Activated CD8-positive, alpha-beta memory T cell treated with anti-CD3 and anti-CD28 coated beads for 36 hours (primary cell): ENCODE data around the gene C4orf36. TPM values are rescaled to one million over a fixed set of nuclear protein-coding genes. Genes with fewer than 3 reads are reported as not detected.

ENCODE experiments used
- CTCF ChIA-PET: fragments of 350-600 bp; sonication (Branson Sonifier 250); formaldehyde crosslinking; loops from one replicate; lab custom pipeline; 2021; ENCODE audit warnings: antibody characterized with exemption; lab: Charles Lee
- POLR2A ChIA-PET: fragments of 350-600 bp; sonication (Branson Sonifier 250); formaldehyde crosslinking; loops from one replicate; lab custom pipeline; 2021; ENCODE audit warnings: antibody characterized with exemption; lab: Charles Lee
- total RNA-seq, 2 experiments: library from RNA; stranded (reverse); gene quantifications; one replicate each; pipeline ENCODE4 v1.2.3, GENCODE V29; 2021

Gene C4orf36
- total RNA-seq, 2 experiments from 2014 or later = 0.44 TPM; not detected in 1

DNA sequence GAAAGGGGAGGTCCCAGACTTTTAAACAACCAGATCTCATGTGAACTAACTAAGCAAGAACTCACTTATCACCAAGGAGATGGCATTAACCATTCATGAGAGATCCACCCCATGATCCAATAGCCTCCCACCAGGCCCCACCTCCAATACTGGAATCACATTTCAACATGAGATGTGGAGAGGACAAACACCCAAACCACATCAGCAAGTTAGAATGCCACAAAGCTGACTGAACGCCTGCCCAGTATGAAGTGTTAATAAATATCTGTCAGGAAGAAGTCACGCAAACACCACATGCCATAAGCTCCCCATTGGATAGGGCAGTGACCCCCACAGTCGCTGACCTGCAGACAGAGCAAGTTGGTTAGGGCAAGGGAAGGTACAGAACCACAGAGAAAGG, 57.3 kb downstream of the C4orf36 start:
- ChIA-PET POLR2A (no interaction called here), CTCF (no interaction called here)

DNA sequence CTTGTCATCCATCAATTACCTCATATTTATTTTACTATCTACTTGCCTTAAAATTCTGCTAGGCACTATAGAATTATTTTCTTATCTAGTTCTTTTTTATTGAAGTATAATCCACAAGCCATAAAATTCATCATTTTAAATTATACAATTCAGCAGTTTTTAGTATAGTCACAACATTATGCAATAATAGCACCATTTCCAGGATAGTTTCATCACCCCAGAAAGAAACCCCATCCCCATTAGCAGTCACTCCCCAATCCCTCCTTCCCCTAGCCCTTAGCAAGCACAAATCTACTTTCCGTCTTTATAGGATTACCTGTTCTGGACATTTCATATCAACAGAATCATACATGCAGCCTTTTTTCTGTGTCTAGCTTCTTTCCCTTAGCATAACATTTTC, 58.6 kb downstream of the C4orf36 start:
- POLR2A ChIA-PET = no interaction called here
- CTCF ChIA-PET = interaction anchor here (0.6 kb wide), 1 partner anchor 24 kb away, joined by 4 read pairs; no protein-coding TSS in a partner anchor

DNA sequence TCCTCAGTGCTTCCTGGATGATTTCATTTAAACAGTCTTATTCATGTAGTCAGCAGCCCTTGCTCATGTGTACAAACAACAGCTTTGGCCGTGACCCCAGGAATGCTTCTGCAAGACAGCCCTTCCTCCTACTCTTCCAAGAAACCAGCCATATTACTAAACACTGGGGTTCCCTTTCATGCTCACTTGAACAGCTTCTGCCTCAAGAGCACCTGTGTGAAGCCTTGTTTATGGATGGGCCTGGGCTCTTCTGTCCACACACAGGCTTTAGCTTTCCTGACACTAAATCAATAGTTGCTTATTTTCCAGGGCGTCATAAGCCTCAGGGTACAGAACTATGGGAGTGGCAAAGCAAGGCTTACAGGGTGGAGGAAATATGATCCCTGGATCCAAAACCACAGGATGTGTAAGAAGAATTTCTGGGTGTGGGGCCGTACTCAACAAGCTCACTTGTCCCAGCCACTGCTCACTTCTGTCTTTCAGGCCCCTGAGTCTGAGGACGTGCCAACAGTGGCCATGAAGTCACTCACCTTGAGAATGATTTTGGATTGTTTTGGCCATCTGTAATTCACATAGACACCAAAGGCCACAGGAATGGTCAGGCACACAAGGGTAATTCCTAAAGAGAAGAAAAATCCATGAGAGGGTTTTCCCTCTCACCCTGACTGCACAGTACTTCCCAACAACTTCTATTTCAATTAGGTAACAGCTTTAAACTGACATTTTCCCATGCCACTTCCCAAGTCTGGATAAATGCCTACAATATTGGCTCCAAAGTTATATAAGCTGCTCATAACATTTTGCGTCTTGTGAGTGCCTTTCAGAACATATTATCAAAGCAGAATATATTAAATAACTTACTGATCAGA, 60.7 kb downstream of the C4orf36 start:
- POLR2A ChIA-PET = no interaction called here

More for the DNA sequence above, 60.7 kb downstream of the C4orf36 start:
- CTCF ChIA-PET = no interaction called here

Other genes starting within 250 kb of the C4orf36 start
- gene SLC10A6, start 43.0 kb downstream of the C4orf36 start, total RNA-seq = not detected
- gene AFF1, start 42.6 kb upstream of the C4orf36 start, total RNA-seq = 10 to 100 TPM; 29.0 to 34.0 TPM